A549 (cell line): ENCODE results near the gene VOPP1.

ENCODE experiments used
- CBX8 ChIP-seq: fragments of 200-600 bp; sonication (generic); IDR thresholded peaks from 2 replicates; pipeline ENCODE4 v1.6.1; 2016
- HOXA7 ChIP-seq: fragments of 250-450 bp; sonication (Bioruptor Pico); IDR thresholded peaks from 2 replicates; pipeline ENCODE4 v1.5.0; 2020; ENCODE audit warnings: mild to moderate bottlenecking, moderate library complexity
- NFE2L2 ChIP-seq: fragments of 150-350 bp; conservative IDR thresholded peaks from 2 replicates; pipeline ENCODE4 v1.6.1; 2014; ENCODE audit warnings: low read length

GRCh38 chr7:55593515-55594318, 21.4 kb upstream of the VOPP1 start:
- TF ChIP-seq HOXA7 (no peak), CBX8 (no peak), NFE2L2 (no peak)
